GM19397 (cell line): ENCODE results near the gene LHPP.

ENCODE experiments used
- ATAC-seq: cut with Tn5 transposase; IDR thresholded peaks from one replicate; pipeline ENCODE4 v1.9.1; 2021; ENCODE audit warnings: mild to moderate bottlenecking, moderate library complexity; ENCODE audit not compliant: unreplicated experiment

Gene LHPP

DNA sequence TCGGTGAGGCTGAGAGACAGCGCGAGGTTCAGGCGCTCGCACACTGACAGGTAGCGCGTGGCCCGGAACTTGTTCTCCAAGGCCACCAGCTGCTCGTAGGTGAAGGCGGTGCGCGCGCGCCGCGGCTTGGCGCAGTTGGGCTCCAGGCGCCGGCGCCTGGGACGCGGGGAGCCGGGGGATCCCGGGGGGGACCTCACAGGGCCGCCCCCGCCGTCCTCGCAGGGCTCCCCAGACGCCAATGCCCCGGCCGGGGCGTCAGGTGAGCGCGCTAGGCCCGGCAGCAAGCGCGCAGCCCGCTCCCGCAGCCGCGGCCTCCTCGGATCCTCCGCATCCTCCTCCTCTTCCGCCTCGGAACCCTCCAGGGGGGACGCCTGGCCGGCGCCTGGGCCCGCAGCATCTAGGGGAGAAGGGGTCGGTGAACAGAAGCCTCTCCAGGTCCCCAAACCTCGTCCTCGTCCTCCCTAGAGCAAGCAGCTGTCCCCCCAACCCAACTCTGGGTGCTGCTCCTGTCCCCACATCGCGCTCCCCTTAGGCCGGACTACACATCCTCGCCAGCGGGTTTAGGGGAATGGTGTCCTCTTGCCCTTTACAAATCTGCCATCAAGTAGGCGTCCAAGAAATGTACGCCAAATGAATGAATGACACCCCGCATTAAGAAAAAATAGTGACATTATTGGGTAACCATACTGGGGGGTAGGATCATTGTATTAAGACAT, 13.7 kb upstream of the LHPP start:
- ATAC-seq, result no peak

DNA sequence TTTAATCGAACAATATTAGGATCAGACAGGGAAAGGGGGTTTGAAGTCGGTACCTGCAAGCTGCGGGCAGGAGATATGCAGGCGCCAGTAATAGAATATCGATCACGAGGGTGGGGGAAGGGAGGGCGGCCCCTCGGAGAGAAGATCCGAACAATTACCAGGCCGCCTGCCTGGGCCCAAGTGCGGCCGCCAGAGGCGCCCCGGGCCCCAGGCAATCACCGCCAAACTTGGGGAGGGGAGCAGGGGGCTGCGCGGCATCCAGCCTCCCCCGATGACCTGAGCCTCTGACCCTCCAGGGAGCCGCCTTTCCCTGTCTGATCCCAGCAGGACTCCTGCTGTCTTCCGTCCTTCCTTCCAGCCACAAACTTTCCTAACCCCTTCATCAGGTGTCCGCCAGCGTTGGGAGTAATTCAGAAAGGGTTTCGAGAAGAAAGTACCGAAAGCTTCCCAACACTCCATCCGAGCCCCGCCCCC, 12.9 kb upstream of the LHPP start:
- ATAC-seq, result no peak

DNA sequence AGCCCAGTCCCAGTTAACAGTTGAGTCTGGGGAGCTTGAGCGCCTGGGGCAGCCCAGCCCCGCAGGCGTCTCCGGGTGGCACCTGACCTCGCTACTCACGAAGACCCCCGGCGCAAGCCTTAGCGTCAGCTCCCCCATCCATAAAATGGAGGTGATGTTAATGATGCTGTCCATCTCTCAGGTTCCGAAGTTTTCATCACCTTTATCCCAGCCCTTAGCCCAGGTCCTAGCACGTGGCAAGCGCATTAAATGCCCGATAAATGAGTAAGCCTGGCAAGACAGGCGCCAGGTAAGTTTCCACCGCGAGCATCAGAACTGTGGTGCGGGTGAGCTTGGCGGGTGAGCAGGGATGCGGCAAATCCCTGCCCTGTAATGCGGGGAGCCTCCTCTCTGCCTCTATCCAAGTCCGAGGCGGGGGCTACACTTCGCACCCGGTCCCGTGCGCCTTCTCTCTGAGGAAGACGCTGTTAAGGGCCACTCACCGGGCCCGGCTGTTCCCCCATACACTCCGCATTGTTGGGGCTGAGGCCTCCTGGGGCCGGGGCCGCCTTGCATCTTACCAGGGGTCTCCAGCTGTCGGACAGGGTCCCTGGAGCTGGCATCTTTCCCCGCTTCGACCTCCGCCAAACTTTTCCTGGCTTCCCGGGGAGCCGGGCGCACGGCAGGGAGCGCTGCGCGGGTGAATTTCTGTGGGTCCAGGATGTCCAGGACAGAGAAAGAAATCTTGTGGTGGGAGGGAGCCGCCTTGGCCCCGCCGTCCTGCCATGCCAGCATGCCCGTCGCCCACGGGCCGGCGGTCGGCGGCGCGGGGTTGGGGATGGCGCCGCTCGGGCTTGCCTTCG, 12.2 kb upstream of the LHPP start:
- ATAC-seq, result no peak

DNA sequence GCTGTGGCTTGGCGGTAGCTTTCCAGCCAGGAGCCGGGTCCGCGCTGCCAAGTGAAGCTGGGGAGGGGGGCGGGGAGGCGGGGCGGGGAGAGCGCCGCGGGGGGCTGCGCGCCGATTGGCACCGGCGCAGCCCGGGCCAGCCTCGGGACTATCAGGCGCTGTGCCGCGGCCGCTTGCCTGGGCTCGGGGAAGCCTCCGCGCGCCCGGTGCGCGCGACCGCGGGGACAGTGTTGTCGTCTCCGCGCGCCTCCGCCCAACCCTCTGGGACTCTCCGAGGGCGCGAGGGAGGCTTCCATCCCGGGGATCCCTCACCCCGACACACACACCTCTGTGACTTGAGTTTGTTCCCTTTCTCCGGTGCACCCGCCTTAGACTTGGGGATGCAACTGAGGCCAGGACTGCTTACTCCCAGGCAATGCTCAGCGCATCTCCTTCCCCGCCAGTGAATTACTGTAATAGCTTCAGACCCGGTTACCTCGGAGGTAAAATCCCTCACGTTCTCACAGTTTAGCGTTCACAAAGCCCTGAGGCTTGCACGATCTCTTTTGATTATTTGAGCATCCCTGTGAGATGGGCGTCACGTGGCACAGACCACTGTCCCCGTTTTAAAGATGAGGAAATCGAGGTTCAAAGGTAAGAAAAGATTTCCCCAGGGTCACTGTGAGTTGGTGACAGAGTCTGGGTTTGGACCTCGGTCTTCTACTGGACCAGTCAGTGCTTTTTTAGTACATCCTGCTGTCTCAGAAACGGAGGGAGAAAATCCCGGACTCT, 11.4 kb upstream of the LHPP start, which contains the start of gene NKX1-2:
Gene NKX1-2 (minus strand): TSS at position 24 of the 771 bp plus-strand sequence. CDS start 92 bp downstream, outside the sequence.
- no peak for ATAC-seq

DNA sequence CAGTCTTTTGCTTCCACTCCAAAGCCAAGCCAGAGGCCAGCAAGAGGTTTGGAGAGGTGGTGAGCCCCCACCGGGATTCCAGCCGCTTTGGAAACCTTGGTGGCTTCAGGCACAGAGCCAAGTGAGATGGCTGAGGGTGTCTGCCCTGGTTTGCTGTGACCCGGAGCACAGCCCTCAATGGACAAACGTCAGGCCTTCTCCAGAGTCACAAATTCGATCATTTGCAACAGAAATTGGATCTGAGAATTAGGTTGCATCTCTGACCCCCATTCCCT, 10.9 kb upstream of the LHPP start:
- ATAC-seq, result no peak

DNA sequence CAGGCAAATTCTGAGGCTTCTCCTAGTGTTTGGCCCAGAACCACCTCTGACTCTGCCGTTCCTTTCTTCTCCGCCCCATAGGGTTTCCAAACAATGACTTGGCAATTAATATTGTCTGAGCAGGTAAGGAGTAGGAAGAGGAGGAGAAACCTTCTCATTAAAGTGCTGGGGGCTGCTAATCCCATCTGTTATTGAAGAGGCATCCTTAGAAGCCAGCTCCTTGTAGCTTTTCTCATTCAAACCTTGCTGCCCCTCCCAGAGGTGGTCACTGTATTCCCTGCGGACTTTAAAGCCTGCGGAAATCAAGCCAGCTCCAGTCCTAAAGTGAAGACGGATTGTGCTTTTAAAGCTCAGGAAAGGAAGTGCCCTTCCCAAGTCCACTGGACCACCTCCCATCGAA, 10.3 kb upstream of the LHPP start:
- no peak for ATAC-seq

DNA sequence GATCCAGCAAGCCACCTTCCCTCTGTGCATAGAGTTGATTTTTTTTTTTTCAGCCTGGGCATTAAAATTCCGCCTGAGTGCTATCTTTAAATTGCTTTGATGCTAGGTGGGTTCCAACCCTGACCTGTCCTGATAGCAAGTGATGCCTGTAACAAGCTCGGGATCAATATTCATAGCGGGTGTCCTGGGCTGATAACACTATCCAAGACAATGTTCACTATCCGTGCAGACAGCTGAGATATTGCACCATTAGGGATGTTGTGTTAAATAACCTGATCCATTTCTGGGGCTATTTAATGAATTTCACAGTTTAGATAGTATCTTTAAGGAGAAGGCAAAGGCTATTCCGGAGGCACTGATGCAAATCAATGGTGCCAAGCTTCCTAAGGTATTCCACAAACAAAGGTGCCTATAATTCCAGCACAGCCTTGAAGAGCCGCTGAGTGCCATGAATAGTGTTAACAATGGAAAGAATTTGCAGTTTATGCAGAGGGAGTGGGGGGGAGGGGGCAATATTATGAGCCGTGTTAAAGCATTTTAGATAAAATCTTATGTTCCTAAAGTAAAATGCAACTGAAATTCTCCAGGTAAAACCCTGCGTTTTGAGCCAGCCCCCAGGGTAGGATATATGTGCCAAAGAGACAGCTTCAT, 7.5 kb upstream of the LHPP start:
- no peak for ATAC-seq

DNA sequence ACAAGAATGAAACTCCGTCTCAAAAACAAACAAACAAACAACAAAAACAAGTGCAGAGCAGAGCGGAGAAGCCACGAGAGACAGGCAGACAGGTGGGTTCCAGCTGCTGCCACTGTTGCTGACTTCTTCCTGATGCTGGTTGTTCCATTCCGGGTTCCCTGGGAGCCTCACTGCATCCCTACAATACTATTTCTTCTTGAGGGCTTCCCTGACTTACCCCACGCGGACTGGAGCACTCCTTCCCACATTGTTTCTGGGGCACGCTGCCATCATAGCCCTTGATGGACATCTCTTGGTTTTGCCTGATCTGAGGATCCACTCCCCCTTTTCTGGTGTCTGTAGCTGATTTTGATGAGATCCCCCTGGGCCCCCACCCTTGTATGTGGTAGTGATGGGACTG, 6.2 kb upstream of the LHPP start:
- ATAC-seq, result no peak

DNA sequence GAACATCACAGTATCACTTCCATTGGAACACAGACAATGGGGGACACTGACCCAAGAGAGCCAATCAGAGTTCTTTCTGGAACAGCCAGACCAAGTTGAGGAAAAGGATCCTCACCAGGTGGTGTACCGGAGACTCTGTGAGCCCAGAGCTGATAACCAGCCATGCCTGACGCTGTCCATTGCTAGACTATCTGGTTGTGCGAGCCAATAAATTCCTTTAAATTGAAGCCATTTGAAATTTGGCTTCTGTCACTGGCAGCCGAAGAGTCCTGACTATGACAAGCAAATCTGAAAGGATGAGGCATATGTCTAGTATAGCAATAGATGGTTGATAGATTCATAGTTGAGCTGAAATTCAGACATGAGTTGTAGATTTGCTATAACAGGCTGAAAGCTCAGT, 3.1 kb upstream of the LHPP start:
- ATAC-seq, result no peak

DNA sequence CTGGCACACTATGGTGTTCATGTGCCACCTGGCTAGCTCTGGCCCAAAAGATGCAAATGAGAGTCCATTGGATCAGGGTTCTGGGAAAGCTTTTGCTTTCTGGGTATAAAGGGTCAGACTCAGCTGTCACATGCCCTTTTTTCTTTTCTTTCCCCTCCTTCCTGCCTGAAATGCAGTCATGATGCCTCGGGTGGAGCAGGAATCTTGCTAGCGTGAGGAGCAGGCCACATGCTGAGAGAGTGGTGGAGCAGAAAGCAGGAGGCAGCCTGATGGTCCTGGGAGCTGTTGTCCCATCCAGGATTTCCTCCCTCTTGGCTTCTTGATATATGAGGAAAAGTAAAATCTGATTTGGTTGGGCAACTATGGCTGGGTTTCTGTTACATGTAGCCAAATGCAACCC, 2.7 kb upstream of the LHPP start:
- no peak for ATAC-seq

DNA sequence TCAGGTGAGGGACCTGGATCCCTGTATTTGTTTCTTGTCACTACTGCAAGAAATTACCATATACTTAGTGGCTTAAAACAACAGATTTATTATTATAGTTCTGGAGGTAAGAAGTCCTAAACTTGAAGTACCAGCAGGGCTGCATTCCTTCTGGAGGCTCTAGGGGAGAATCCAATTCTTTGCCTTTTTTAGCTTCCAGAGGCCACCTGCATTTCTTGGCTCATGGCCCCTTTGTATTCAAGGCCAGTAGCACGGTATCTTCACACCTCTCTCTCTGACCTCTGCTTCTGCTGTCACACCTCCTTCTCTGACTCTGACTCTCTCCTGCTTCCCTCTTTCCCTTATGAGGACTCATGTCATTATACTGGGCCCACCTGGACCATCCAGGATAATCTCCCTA, 2.2 kb upstream of the LHPP start:
- ATAC-seq, result no peak

DNA sequence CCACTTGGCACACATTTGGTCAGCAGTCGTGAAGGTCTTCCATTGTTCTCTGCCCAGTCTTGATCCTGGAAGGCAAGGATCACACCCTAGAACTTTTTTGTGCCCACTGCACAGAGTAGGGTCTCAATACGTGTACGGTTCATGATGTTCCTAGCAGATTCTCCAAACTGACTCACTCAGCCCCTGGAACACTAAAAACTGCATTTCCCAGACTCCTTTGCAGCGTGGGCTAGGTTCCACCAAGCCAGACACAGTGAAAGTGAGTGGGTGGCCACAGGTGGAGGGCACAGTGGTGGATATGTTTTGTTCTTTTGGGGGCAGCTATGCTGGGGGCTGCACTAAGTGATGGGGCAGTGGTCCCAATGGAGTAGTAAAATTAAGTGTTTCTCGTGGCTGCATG, 1.5 kb upstream of the LHPP start:
- ATAC-seq, result no peak

DNA sequence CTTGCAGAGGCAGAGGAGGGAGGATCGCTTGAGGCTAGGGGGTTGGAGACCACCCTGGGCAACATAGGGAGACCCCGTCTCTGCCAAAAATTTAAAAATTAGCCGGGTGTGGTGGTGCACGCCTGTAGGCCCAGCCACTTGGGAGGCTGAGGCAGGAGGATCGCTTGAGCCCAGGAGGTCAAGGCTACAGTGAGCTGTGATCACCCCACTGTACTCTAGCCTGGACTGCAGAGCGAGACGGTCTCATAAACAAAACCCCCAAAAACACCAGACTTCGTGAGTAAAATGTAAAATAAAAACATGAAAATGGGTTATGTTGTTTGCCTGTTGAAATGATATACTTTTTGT, 699 bp downstream of the LHPP start:
- no peak for ATAC-seq

DNA sequence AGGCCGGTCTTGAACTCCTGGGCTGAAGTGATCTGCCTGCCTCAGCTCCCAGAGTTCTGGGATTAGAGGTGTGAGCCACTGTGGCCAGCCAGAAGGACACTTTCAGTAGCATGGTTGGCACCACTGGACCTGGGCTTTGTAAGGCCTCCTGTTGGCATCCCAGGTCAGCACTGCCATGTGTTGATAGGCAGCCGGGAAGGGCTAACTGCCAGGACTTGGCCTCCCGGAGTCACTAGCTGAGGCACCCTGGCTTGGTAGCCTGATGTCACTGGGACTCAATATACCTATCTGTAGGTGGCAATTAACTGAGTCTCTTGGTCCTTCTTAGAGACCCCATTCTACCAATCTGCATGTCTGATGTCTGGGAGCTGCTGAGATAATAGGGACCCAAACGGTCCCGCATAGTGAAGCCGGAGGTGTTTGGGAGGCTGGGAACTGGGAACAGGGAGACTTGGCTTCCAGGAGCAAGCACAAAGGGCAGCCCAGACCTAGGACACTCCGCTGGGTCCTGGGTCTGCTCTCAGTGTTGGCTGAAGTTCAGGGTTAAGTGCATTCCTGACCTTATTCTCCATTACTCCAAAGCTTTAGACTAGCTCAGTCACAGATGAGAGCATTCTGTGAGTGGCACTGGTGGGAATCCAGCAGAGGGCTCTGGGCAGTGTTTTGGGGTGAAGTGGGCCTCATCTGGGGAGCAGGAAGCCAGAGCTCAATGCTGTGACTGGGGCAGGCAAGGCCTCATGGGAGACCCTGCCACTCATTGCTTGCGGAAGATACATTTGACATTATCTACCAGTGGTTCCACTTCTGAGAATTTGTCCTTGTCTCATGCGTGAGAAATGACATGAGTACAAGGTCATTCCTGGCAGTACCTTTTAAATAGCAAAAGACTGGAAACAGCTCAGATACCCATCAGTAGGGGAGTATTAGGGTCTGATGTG, 2.7 kb downstream of the LHPP start:
- ATAC-seq, result no peak

DNA sequence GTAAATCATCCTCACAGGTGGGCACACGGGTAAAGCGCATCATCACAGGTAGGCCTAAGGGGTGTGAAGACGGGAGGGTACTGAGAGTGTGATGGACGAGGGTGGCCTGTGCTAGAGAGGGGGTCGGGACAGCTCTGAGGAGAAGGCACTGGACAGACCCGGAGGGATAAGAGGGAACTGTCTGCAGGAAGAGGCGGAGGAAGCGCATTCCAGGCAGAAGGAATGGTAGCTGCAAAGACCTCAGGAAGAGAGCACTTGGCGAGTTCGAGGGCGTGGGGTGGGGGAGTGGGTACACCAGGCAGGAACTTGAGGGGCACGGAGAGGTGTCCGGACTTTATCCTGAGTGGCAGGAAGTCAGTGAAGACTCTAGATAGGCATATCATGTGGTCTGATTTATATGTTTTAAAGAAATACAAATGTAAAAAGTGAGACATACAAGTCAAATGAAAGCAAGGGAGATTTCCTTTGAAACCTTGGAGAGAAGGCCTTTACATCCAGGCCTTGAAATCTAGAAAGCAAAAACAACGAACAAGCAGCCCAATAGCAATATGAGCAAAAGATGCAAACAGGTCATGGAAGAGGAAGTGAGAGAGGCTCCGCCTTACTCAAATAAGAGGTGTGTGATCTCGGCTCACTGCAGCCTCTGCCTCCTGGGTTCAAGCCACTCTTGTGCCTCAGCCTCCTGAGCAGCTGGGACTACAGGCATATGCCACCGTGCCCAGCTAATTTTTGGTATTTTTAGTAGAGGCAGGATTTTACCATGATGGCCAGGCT, 3.6 kb downstream of the LHPP start:
- ATAC-seq, result no peak

DNA sequence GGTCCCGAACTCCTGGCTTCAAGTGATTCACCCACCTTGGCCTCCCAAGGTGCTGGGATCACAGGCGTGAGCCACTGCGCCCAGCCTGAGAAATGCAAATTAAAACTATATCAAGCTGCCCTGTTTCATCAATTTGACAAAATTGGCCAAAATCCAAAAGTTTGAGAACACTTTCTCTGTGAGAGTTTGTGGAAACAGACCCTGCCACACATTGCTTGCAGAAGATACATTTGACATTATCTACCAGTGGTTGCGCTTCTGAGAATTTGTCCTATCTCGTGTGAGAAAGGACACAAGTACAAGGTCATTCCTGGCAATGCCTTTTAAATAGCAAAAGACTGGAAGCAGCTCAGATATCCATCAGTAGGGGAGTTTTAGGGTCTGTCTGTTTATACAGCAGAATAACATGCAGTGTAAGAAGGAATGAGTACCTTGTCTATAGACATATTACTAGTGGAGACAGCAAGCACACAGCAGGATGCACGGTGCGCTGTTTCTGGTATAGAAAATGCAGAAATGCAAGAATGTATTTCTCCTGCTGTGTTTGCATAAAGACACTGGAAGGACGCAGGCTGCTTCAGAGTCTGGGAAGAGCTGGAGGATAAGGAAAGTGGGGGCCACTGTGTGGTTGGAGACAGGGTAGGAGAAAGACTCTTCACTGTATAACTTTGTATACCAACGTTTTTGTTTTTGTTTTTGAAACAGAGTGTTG, 4.3 kb downstream of the LHPP start:
- ATAC-seq, result no peak

DNA sequence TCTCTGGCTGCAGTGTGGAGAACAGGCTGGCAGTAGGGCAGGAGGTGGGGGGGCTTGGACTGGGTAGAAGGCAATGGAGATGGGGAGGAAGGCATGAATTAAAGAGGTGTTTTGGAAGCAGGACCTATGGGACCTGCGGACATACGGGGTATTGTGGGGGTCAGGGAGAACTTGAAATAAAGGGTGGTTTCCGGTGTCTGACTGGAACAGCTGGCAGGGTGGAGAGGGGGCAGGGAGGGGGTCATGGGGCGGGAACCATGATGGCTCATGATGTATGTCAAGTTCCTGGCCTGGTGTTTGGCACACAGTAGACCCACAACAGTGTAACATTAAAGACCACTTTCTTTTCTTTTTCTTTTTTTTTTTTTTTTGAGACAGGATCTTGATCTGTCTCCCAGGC, 5.5 kb downstream of the LHPP start:
- no peak for ATAC-seq

DNA sequence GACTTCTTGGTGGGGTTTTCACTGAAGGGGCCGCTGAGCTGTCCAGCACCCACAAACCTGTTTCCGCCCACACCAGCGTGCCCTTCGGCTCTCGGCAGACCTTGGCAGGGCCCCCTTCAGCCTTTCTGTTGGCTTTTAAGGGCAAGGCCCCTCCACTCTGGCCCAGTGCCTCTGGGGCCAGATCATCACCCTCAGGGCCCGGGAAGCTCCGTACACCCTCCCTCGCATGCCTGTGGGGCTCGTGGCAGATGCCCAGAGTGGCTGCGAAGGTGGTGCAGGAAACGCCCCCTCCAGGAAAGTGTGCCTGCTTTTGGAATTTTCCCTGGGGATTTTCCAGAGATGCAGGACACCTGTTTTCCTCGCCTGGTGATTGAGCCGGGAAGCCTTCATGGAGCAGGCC, 7.0 kb downstream of the LHPP start:
- ATAC-seq, result no peak

DNA sequence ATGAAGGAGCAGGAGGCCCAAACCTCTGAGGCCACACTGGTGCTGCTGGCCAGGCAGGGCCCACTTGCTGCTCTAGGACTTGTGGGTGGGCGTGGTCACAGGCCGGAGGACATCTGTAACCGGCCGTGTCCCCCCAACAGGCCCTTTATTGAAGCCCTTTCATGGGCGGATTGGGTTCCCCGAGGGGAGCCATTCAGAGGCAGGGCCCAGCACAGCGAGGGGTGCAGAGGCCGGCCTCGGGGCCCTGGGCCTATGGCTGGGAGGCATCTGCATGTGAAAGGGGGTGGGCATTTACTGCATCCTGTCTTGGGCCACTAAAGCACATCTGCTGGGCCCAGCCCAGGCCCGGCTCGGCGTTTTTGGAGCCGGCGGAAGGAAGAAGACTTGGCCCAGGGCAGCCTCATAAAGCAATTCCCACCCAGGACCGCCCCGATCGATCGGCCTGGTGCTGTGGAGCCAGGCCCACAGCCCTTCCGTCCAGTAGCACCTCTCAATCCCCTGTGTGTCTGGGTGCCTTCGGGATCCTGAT, 8.4 kb downstream of the LHPP start:
- ATAC-seq, result no peak
